Endothelial cell of umbilical vein (primary cell): ENCODE data around the gene QPCT. TPM values are rescaled to one million over a fixed set of nuclear protein-coding genes. Genes with fewer than 3 reads are reported as not detected.

Experiments
- BruUV-seq: library from RNA; stranded (reverse); fragments of 400-500 nt; replicated peaks from 2 replicates; lab custom pipeline; 2021; lab: Mats Ljungman, UMichigan
- CTCF ChIA-PET: fragments of 300-600, 350-600 bp; sonication (Branson Sonifier 250); formaldehyde crosslinking; loops from one replicate; lab custom pipeline; 2021; ENCODE audit warnings: antibody characterized with exemption, inconsistent platforms; lab: Charles Lee
- POLR2A ChIA-PET: fragments of 300-600, 350-600 bp; sonication (Branson Sonifier 250); formaldehyde crosslinking; loops from one replicate; lab custom pipeline; 2021; ENCODE audit warnings: antibody characterized with exemption, inconsistent platforms; lab: Charles Lee
- DNase-seq: peaks from one replicate; pipeline ENCODE4 v3.0.0-alpha.2; 2011; ENCODE audit warnings: low read depth, low spot score
- FAIRE-seq: peaks from 2 replicates; lab custom pipeline; 2011; peaks lifted over from hg19 to GRCh38; lab: Jason Lieb, UNC
- H2AFZ ChIP-seq: 2 replicates; pipeline ENCODE4 v1.6.0; 2012; ENCODE audit warnings: low read depth, low read length, control low read depth, inconsistent platforms
- H3K27ac ChIP-seq: 2 replicates; pipeline ENCODE4 v1.5.1; 2011; ENCODE audit warnings: low read depth, mild to moderate bottlenecking, control low read depth, low read length, moderate library complexity; ENCODE audit not compliant: insufficient read depth
- H3K27me3 ChIP-seq, 2 experiments: 2 replicates each; pipeline versions ENCODE4 v1.6.0 to v1.6.1; 2011; ENCODE audit warnings: low read length in 2 of 2, mixed read lengths in 1 of 2; ENCODE audit not compliant: control insufficient read depth in 2 of 2, insufficient read depth in 2 of 2
- H3K36me3 ChIP-seq, 2 experiments: 2 replicates in 1 of 2; 3 replicates in 1 of 2; pipeline ENCODE4 v1.5.1; 2011; ENCODE audit warnings: low read length in 2 of 2, mild to moderate bottlenecking in 1 of 2, moderate library complexity in 1 of 2; ENCODE audit not compliant: control insufficient read depth in 2 of 2, insufficient read depth in 2 of 2; ENCODE audit errors: extremely low read depth in 1 of 2
- H3K4me1 ChIP-seq: 3 replicates; pipeline ENCODE4 v1.5.1; 2011; ENCODE audit warnings: mild to moderate bottlenecking, low read length; ENCODE audit not compliant: control insufficient read depth, insufficient read depth; ENCODE audit errors: extremely low read depth
- H3K4me2 ChIP-seq: 2 replicates; pipeline ENCODE4 v1.6.1; 2011; ENCODE audit warnings: low read length, control low read depth, mixed read lengths; ENCODE audit not compliant: insufficient read depth
- H3K4me3 ChIP-seq, 3 experiments: fragments of 200-600 bp in 1 of 3; sonication (generic), shearing (Covaris generic) in 1 of 3; replicated peaks in 1 of 3; 2 replicates each; pipeline ENCODE4 v1.5.1; 2011 to 2016; ENCODE audit warnings: control low read depth in 3 of 3, low read length in 3 of 3, mild to moderate bottlenecking in 2 of 3, inconsistent platforms in 1 of 3, low read depth in 1 of 3, moderate library complexity in 1 of 3; ENCODE audit not compliant: insufficient read depth in 1 of 3
- H3K79me2 ChIP-seq: 2 replicates; pipeline ENCODE4 v1.6.0; 2012; ENCODE audit warnings: low read length, inconsistent platforms; ENCODE audit not compliant: control insufficient read depth, insufficient read depth
- H3K9ac ChIP-seq: replicated peaks from 2 replicates; pipeline ENCODE3; 2011; ENCODE audit warnings: low read length, control low read depth; ENCODE audit not compliant: insufficient read depth; ENCODE audit errors: extremely low read depth
- H3K9me1 ChIP-seq: replicated peaks from 3 replicates; pipeline ENCODE4 v1.6.0; 2011; ENCODE audit warnings: mild to moderate bottlenecking, low read length; ENCODE audit not compliant: control insufficient read depth, insufficient read depth; ENCODE audit errors: extremely low read depth
- H3K9me3 ChIP-seq: replicated peaks from 2 replicates; pipeline ENCODE4 v1.5.1; 2012; ENCODE audit warnings: low read length, inconsistent platforms; ENCODE audit not compliant: control insufficient read depth, insufficient read depth
- H4K20me1 ChIP-seq: replicated peaks from 2 replicates; pipeline ENCODE3; 2011; ENCODE audit warnings: mild to moderate bottlenecking, low read length; ENCODE audit not compliant: control insufficient read depth, insufficient read depth; ENCODE audit errors: extremely low read depth
- EZH2 ChIP-seq: IDR thresholded peaks from 2 replicates; pipeline ENCODE4 v1.6.1; 2012; ENCODE audit warnings: borderline replicate concordance, low read depth, mild to moderate bottlenecking, moderate library complexity, low read length, inconsistent platforms; ENCODE audit not compliant: severe bottlenecking
- FOS ChIP-seq: IDR thresholded peaks from 2 replicates; pipeline ENCODE4 v1.6.1; 2011; ENCODE audit warnings: mild to moderate bottlenecking, low read length, moderate library complexity, borderline replicate concordance; ENCODE audit not compliant: insufficient read depth
- GATA2 ChIP-seq: IDR thresholded peaks from 2 replicates; pipeline ENCODE4 v1.7.0; 2011; ENCODE audit warnings: low read depth, mild to moderate bottlenecking, moderate library complexity, mixed read lengths, low read length; ENCODE audit not compliant: insufficient read length, insufficient read depth
- JUN ChIP-seq: IDR thresholded peaks from 2 replicates; pipeline ENCODE4 v1.6.1; 2011; ENCODE audit warnings: borderline replicate concordance, low read depth; ENCODE audit not compliant: insufficient read length, insufficient read depth
- MYC ChIP-seq: IDR thresholded peaks from one replicate; pipeline ENCODE4 v1.6.1; 2011; ENCODE audit warnings: mild to moderate bottlenecking, low read depth, low read length
- POLR2A ChIP-seq: IDR thresholded peaks from 2 replicates; pipeline ENCODE4 v1.6.1; 2012; ENCODE audit warnings: low read depth, mild to moderate bottlenecking, control low read depth, low read length
- POLR2AphosphoS5 ChIP-seq: IDR thresholded peaks from 2 replicates; pipeline ENCODE4 v1.6.1; 2012; ENCODE audit warnings: low read depth, mild to moderate bottlenecking, control low read depth, low read length, moderate library complexity; ENCODE audit not compliant: insufficient read depth
- dilution Hi-C: fragments of 300-500 bp; cut with MboI; formaldehyde crosslinking; loops from one replicate; pipeline ENCODE4 v1.15.0; 2019; ENCODE audit warnings: low sequenced_read_pairs; ENCODE audit not compliant: extremely low pct_ligation_motif_present
- intact Hi-C: fragments of 100-400 bp; cut with micrococcal nuclease; formaldehyde crosslinking; loops from one replicate; pipeline ENCODE4 v1.10.0; 2022
- polyA plus RNA-seq, 4 experiments: library from polyadenylated mRNA; depleted of rRNA in 3 of 4; stranded (reverse) in 3 of 4; unstranded in 1 of 4; fragments of >200 nt; gene quantifications; 2 replicates each; pipeline versions ENCODE4 v1.2.1 to v1.2.3, GENCODE V29; 2011 to 2012; ENCODE audit warnings: missing spikeins in 1 of 4
- total RNA-seq: library from RNA; stranded (reverse); gene quantifications from 2 replicates; pipeline ENCODE4 v1.2.3, GENCODE V29; 2021
- TF ChIP-seq, protein P1 (sequence below): IDR thresholded peaks from 2 replicates; pipeline ENCODE4 v1.6.1; 2011; ENCODE audit not compliant: insufficient read depth, insufficient read length
- TF ChIP-seq, protein P2 (sequence below), 2 donors: IDR thresholded peaks; 1 replicate in 1 of 2; 2 replicates in 1 of 2; pipeline ENCODE4 v1.5.1; 2011; ENCODE audit warnings: low read length in 2 of 2, mild to moderate bottlenecking in 2 of 2, moderate library complexity in 2 of 2, control low read depth in 1 of 2, inconsistent platforms in 1 of 2, low read depth in 1 of 2; ENCODE audit not compliant: insufficient read depth in 1 of 2; ENCODE audit errors: extremely low read depth in 1 of 2

Gene QPCT
- total and polyA plus RNA-seq, 2 donors (not counting 3 experiments of a cell fraction or from before 2014, with no cell fraction given), result 12.8 to 17.2 TPM

DNA sequence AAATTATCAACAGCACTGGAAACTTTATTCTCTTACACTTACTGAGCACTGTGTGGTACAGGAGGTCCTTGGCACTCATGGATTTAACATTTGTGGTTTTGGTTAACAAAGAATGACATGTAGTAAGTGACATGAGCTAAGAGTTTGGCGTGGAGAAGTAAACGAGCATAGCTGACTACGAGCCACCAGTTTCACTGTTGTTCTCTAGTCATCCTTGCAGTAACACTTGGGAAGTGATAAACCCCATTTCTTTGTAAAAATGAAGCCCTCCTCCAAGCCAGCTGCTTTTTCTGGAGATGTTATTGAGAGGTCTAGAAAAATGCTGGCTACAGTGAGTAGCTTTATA, 32.7 kb downstream of the QPCT start:
- no peak for DNase-seq
- Histone ChIP-seq H3K9ac (no peak overlapping the region), H3K9me1 (no peaks in the 10 kb centered on the region), H3K4me2 (no peak overlapping the region), H3K27me3 (no peaks in the 10 kb centered on the region), H3K9me3 (no peaks in the 10 kb centered on the region), H3K36me3 (no peaks in the 10 kb centered on the region), H3K79me2 (no peaks in the 10 kb centered on the region), H3K4me3 (no peak overlapping the region), H3K4me1 (peaks cover 14% of the 10 kb centered on the region), H2AFZ (no peak overlapping the region), H4K20me1 (no peaks in the 10 kb centered on the region), H3K27ac (no peak overlapping the region)
- CTCF ChIA-PET, result interaction anchor here (0.7 to 4.4 kb wide), 6 partner anchors 8 to 500 kb away, joined by 3 to 16 read pairs (median 4); no protein-coding TSS in a partner anchor
- POLR2A ChIA-PET, result no interaction called here
- no peak for FAIRE-seq
- intact Hi-C loops (no loop called here), dilution Hi-C loops (no loop called here)
- no peak for TF ChIP-seq POLR2A
- no peak for TF ChIP-seq JUN
- TF ChIP-seq, protein P1, sequence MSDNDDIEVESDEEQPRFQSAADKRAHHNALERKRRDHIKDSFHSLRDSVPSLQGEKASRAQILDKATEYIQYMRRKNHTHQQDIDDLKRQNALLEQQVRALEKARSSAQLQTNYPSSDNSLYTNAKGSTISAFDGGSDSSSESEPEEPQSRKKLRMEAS, result no peak
- no peak for TF ChIP-seq FOS
- no peak for TF ChIP-seq GATA2
- TF ChIP-seq, protein P2, sequence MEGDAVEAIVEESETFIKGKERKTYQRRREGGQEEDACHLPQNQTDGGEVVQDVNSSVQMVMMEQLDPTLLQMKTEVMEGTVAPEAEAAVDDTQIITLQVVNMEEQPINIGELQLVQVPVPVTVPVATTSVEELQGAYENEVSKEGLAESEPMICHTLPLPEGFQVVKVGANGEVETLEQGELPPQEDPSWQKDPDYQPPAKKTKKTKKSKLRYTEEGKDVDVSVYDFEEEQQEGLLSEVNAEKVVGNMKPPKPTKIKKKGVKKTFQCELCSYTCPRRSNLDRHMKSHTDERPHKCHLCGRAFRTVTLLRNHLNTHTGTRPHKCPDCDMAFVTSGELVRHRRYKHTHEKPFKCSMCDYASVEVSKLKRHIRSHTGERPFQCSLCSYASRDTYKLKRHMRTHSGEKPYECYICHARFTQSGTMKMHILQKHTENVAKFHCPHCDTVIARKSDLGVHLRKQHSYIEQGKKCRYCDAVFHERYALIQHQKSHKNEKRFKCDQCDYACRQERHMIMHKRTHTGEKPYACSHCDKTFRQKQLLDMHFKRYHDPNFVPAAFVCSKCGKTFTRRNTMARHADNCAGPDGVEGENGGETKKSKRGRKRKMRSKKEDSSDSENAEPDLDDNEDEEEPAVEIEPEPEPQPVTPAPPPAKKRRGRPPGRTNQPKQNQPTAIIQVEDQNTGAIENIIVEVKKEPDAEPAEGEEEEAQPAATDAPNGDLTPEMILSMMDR (IDR thresholded peaks at IDR 0.05; ENCODE audit: extremely low read depth in 1 of 2, insufficient read depth in 1 of 2, low read depth in 1 of 2, low read length in 2 of 2), result no peak
- TF ChIP-seq EZH2, result no peak
- TF ChIP-seq MYC, result no peak
- no peak for TF ChIP-seq POLR2AphosphoS5
- BruUV-seq, result no TSS peak
